Measurements from ENCODE around the gene LGI1.
"Not testable (repeated sequence)": the region's sequence is repeated elsewhere in the genome, so short reads cannot be mapped to it uniquely, and the experiment has no call there.

Gene LGI1

GRCh38 chr10:93821051-93821772 lies 63.5 kb downstream of the LGI1 start:
- H3K4me3 ChIP-seq (ENCODE audit: low read depth, low read length): no peak overlapping the region
- peak; percentile 31 for TF ChIP-seq CTCF (IDR thresholded peaks at IDR 0.05; ENCODE audit: low read depth, low read length, missing control alignments)
- no peak for DNase-seq (ENCODE audit: low read depth)

GRCh38 chr10:93826355-93826754 lies 68.6 kb downstream of the LGI1 start:
- TF ChIP-seq CTCF (IDR thresholded peaks at IDR 0.05; ENCODE audit: low read depth, low read length, missing control alignments): no peak
- H3K4me3 ChIP-seq (ENCODE audit: low read depth, low read length): no peak overlapping the region
- no peak for DNase-seq (ENCODE audit: low read depth)

DNA sequence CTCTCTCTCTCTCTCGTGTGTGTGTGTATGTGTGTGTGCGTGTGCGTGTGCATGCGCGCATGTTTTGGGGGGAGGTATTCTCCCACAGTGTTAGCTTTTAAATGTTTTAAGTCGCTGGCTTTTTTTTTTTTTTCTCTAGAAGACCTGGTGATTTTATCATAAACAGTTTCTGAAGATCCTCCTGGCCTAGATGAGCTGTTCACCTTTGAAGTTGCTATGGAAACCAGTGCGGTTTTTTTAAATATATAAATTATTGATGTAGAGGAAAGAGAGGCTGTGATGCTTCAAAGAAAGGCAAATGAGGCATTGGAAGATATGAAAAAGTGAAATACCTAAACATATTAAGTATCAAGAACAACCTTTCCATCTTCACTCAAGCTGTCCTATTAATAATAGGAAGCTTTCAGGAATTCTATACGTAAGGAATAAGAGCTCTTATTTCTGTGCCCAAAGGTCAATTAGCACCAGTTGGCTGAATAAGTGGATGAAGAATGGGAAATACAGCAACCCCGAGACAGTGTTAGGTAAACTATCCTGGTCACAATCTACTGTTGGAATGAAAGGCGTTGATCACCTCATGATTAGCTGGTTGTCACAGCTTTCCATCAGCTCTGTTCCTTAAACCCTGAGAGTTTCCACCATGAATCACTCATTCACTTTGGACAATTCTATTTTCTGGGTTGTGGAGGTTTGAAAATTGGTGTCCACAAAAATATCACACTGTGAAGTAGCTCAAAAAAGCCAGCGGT lies 69.5 kb downstream of the LGI1 start:
- no peak for TF ChIP-seq CTCF (IDR thresholded peaks at IDR 0.05; ENCODE audit: low read depth, low read length, missing control alignments)
- DNase-seq (ENCODE audit: low read depth): no peak
- H3K4me3 ChIP-seq (ENCODE audit: low read depth, low read length): no peak overlapping the region

- not testable (repeated sequence) for H3K4me3 ChIP-seq (ENCODE audit: low read depth, low read length); DNase-seq (ENCODE audit: low read depth)
Measured at GRCh38 chr10:93831065-93831464, 73.3 kb downstream of the LGI1 start.

DNA sequence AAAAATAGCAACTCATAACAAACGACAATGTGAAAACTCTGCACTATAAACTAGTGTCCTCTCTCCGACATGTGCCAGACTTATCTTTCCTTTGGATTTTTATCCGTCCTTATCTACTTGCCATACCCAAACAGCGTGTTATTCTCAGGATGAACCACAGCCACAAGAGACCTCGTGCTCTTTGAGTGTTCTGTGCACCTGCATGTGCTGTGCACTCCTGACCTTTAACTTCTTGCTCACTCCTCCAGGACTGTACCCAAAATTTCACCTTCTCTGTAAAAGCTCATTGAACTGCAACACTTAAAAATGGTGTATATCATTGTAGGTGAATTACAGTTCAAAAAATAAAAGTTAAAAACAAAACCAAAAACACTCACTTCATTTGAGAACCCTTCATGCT lies 78.0 kb downstream of the LGI1 start:
- H3K4me3 ChIP-seq (ENCODE audit: low read depth, low read length): no peak overlapping the region
- no peak for TF ChIP-seq CTCF (IDR thresholded peaks at IDR 0.05; ENCODE audit: low read depth, low read length, missing control alignments)
- DNase-seq (ENCODE audit: low read depth): no peak

GRCh38 chr10:93837822-93838221 lies 80.1 kb downstream of the LGI1 start:
- no peak for DNase-seq (ENCODE audit: low read depth)
- TF ChIP-seq CTCF (IDR thresholded peaks at IDR 0.05; ENCODE audit: low read depth, low read length, missing control alignments): no peak
- H3K4me3 ChIP-seq (ENCODE audit: low read depth, low read length): no peak overlapping the region

- DNase-seq (ENCODE audit: low read depth): no peak
- no peak for TF ChIP-seq CTCF (IDR thresholded peaks at IDR 0.05; ENCODE audit: low read depth, low read length, missing control alignments)
Measured at GRCh38 chr10:93838278-93838677, 80.5 kb downstream of the LGI1 start.

More at GRCh38 chr10:93838278-93838677, 80.5 kb downstream of the LGI1 start:
- H3K4me3 ChIP-seq (ENCODE audit: low read depth, low read length): no peak overlapping the region
